HEK293 (cell line): ENCODE data around the gene TMEM39B.
"Not testable (repeated sequence)": the region's sequence is repeated elsewhere in the genome, so short reads cannot be mapped to it uniquely, and the experiment has no call there.

Experiments used
- CTCF ChIA-PET: fragments of 350-600 bp; formaldehyde crosslinking; extraction: SDS; loops from one replicate; lab custom pipeline; 2021; ENCODE audit warnings: antibody characterized with exemption; lab: Yijun Ruan, JAX
- POLR2A ChIA-PET: fragments of 300-600 bp; formaldehyde crosslinking; extraction: SDS; loops from one replicate; lab custom pipeline; 2020; ENCODE audit warnings: antibody characterized with exemption, inconsistent platforms; lab: Yijun Ruan, JAX
- H3K27ac ChIP-seq: fragments of 200-500 bp; sonication (Bioruptor generic); 2 replicates; pipeline ENCODE4 v1.5.1; 2014; ENCODE audit warnings: low read depth, low read length, control low read depth, inconsistent platforms; ENCODE audit errors: extremely low read depth
- H3K36me3 ChIP-seq, 2 experiments: fragments of 200-500 bp in 1 of 2; sonication (Bioruptor generic) in 1 of 2; 1 replicate in 1 of 2; 2 replicates in 1 of 2; pipeline ENCODE4 v1.5.1; 2014 to 2017; ENCODE audit warnings: inconsistent platforms in 2 of 2, low read length in 2 of 2; ENCODE audit not compliant: control insufficient read depth in 2 of 2, insufficient read depth in 1 of 2
- H3K4me1 ChIP-seq: fragments of 200-500 bp; sonication (Bioruptor generic); 2 replicates; pipeline ENCODE4 v1.5.1; 2014; ENCODE audit warnings: mild to moderate bottlenecking, low read length, inconsistent platforms; ENCODE audit not compliant: control insufficient read depth, insufficient read depth
- H3K4me3 ChIP-seq: 2 replicates; pipeline ENCODE4 v1.5.1; 2011; ENCODE audit warnings: low read depth, mild to moderate bottlenecking, control low read depth, low read length, moderate library complexity
- H3K9me3 ChIP-seq: fragments of 200-500 bp; sonication (Bioruptor generic); 2 replicates; pipeline ENCODE4 v1.5.1; 2014; ENCODE audit warnings: low read depth, low read length, inconsistent platforms; ENCODE audit not compliant: control insufficient read depth, insufficient read depth
- EGR2 ChIP-seq: fragments of 450-650 bp; formaldehyde crosslinking; IDR thresholded peaks from 2 replicates; pipeline ENCODE4 v1.5.1; 2016; ENCODE audit warnings: low read depth, missing biosample characterization, missing genetic modification characterization
- PRDM1 ChIP-seq: fragments of 450-650 bp; formaldehyde crosslinking; IDR thresholded peaks from 2 replicates; pipeline ENCODE4; 2016; ENCODE audit warnings: missing biosample characterization, missing genetic modification characterization
- SCRT1 ChIP-seq: fragments of 450-650 bp; formaldehyde crosslinking; IDR thresholded peaks from 2 replicates; pipeline ENCODE4 v1.5.1; 2016; ENCODE audit warnings: missing biosample characterization, missing genetic modification characterization, borderline replicate concordance
- SCRT2 ChIP-seq: fragments of 450-650 bp; formaldehyde crosslinking; IDR thresholded peaks from 2 replicates; pipeline ENCODE4 v1.5.1; 2016; ENCODE audit warnings: missing biosample characterization, missing genetic modification characterization
- SETDB1 ChIP-seq: IDR thresholded peaks from one replicate; pipeline ENCODE4 v1.6.1; 2017; ENCODE audit warnings: mild to moderate bottlenecking, low read length, moderate library complexity, mixed read lengths; ENCODE audit not compliant: insufficient read length
- SP7 ChIP-seq: fragments of 450-650 bp; formaldehyde crosslinking; IDR thresholded peaks from 2 replicates; pipeline ENCODE4 v1.5.1; 2016; ENCODE audit warnings: missing biosample characterization, missing genetic modification characterization
- TRIM28 ChIP-seq: IDR thresholded peaks from 2 replicates; pipeline ENCODE4 v1.6.1; 2011; ENCODE audit warnings: low read length, control low read depth, borderline replicate concordance
- WT1 ChIP-seq: fragments of 450-650 bp; formaldehyde crosslinking; IDR thresholded peaks from 2 replicates; pipeline ENCODE4 v1.5.1; 2016; ENCODE audit warnings: missing biosample characterization, missing genetic modification characterization
- ZBTB48 ChIP-seq: fragments of 450-650 bp; formaldehyde crosslinking; IDR thresholded peaks from 2 replicates; pipeline ENCODE4 v1.5.1; 2016; ENCODE audit warnings: missing biosample characterization, missing genetic modification characterization
- ZNF391 ChIP-seq: fragments of 450-650 bp; formaldehyde crosslinking; IDR thresholded peaks from 2 replicates; pipeline ENCODE4 v1.5.1; 2016; ENCODE audit warnings: low read depth, missing biosample characterization, missing genetic modification characterization, borderline replicate concordance
- ZNF549 ChIP-seq: fragments of 450-650 bp; IDR thresholded peaks from 2 replicates; pipeline ENCODE4 v1.5.1; 2018; ENCODE audit warnings: missing biosample characterization, missing genetic modification characterization, mild to moderate bottlenecking, inconsistent platforms, moderate library complexity
- ZNF580 ChIP-seq: fragments of 450-650 bp; formaldehyde crosslinking; IDR thresholded peaks from 2 replicates; pipeline ENCODE4 v1.5.1; 2016; ENCODE audit warnings: missing biosample characterization, missing genetic modification characterization
- ZNF624 ChIP-seq: fragments of 450-650 bp; formaldehyde crosslinking; IDR thresholded peaks from 2 replicates; pipeline ENCODE4 v1.5.1; 2017; ENCODE audit warnings: missing biosample characterization, missing genetic modification characterization
- ZNF629 ChIP-seq: fragments of 450-650 bp; formaldehyde crosslinking; IDR thresholded peaks from 2 replicates; pipeline ENCODE4 v1.5.1; 2017; ENCODE audit warnings: missing biosample characterization, missing genetic modification characterization
- ZNF660 ChIP-seq: fragments of 450-650 bp; IDR thresholded peaks from 2 replicates; pipeline ENCODE4 v1.5.1; 2018; ENCODE audit warnings: missing biosample characterization, mild to moderate bottlenecking, missing genetic modification characterization
- ZNF670 ChIP-seq: fragments of 450-650 bp; formaldehyde crosslinking; IDR thresholded peaks from 2 replicates; pipeline ENCODE4 v1.5.1; 2016; ENCODE audit warnings: missing biosample characterization, missing genetic modification characterization, low read depth
- ZNF768 ChIP-seq: fragments of 450-650 bp; formaldehyde crosslinking; IDR thresholded peaks from 2 replicates; pipeline ENCODE4 v1.5.1; 2018; ENCODE audit warnings: missing biosample characterization, mild to moderate bottlenecking, missing genetic modification characterization
- ZNF791 ChIP-seq: fragments of 450-650 bp; formaldehyde crosslinking; IDR thresholded peaks from 2 replicates; pipeline ENCODE4 v1.5.1; 2016; ENCODE audit warnings: missing biosample characterization, missing genetic modification characterization

Gene TMEM39B

GRCh38 chr1:32142446-32143301 lies 69.9 kb downstream of the TMEM39B start (continued):
- TF ChIP-seq ZNF549 (tag by site-specific recombination) (no peak), SP7 (tag by site-specific recombination) (no peak), ZNF629 (tag by site-specific recombination) (peak; percentile 28; the same call in 1 of the 2 replicates), ZBTB48 (tag by site-specific recombination) (peak; percentile 52), WT1 (tag by site-specific recombination) (peak; percentile 37)

- peaks cover 0 to 11% of the 10 kb centered on the region in 2 experiments; a peak in 2 of 3 replicates for H3K36me3 ChIP-seq
- ChIA-PET CTCF (interaction anchor here (0.6 kb wide), 1 partner anchor 327 kb away, joined by 3 read pairs; no protein-coding TSS in a partner anchor), POLR2A (interaction anchor here (0.6 to 1.6 kb wide), 3 partner anchors 11 to 36 kb away, joined by 4 to 6 read pairs (median 4); partner anchors contain the start of gene TXLNA)
- not testable (repeated sequence) for H3K4me3 ChIP-seq, H3K4me1 ChIP-seq, H3K27ac ChIP-seq, H3K9me3 ChIP-seq
These were observed 70.6 kb downstream of the TMEM39B start for GRCh38 chr1:32143302-32143695.

GRCh38 chr1:32144033-32144432 lies 71.3 kb downstream of the TMEM39B start:
- peaks cover 4% of the 10 kb centered on the region for H3K4me1 ChIP-seq
- TF ChIP-seq ZNF660 = no peak
- no peak for TF ChIP-seq ZNF391
- no peak for TF ChIP-seq PRDM1
- TF ChIP-seq ZNF768 = no peak
- TF ChIP-seq ZNF580 = no peak
- TF ChIP-seq ZNF670 (tag by site-specific recombination) = no peak
- no peak for TF ChIP-seq SCRT2 (tag by site-specific recombination)
- no peak for TF ChIP-seq EGR2 (tag by site-specific recombination)
- TF ChIP-seq ZNF624 (tag by site-specific recombination) = no peak
- TF ChIP-seq SETDB1 = no peak
- CTCF ChIA-PET = no interaction called here
- H3K4me3 ChIP-seq = no peak overlapping the region
- POLR2A ChIA-PET = no interaction called here
- H3K27ac ChIP-seq = no peak overlapping the region
- H3K9me3 ChIP-seq = no peaks in the 10 kb centered on the region
- H3K36me3 ChIP-seq = peaks cover 0 to 15% of the 10 kb centered on the region in 2 experiments; a peak in 2 of 3 replicates

- H3K9me3 ChIP-seq, H3K27ac ChIP-seq, H3K4me3 ChIP-seq, CTCF ChIA-PET: not testable (repeated sequence)
- Histone ChIP-seq H3K4me1 (peaks cover 15% of the 10 kb centered on the region), H3K36me3 (peaks cover 0 to 15% of the 10 kb centered on the region in 2 experiments; a peak in 2 of 3 replicates)
- POLR2A ChIA-PET = interaction anchor here (0.6 to 0.7 kb wide), 2 partner anchors 97 to 168 kb away, joined by 3 read pairs; no protein-coding TSS in a partner anchor
- TF ChIP-seq SCRT1 (peak; percentile 81; the same call in 1 of the 2 replicates), SETDB1 (peak; percentile 81), ZNF791 (tag by site-specific recombination) (peak; percentile 99), SCRT2 (tag by site-specific recombination) (peak; percentile 89), TRIM28 (0 out of 2 replicates have a peak, but pooled peaks have one; percentile 64)
These were observed 75.1 kb downstream of the TMEM39B start for GRCh38 chr1:32147799-32148198.
